HG03558 (cell line): Measurements from ENCODE around the gene SVOPL.

Experiments used
- ATAC-seq: cut with Tn5 transposase; IDR thresholded peaks from one replicate; pipeline ENCODE4 v1.9.1; 2021; ENCODE audit warnings: moderate number of reproducible peaks; ENCODE audit not compliant: unreplicated experiment; ENCODE audit errors: extremely low read depth

The SVOPL gene

DNA sequence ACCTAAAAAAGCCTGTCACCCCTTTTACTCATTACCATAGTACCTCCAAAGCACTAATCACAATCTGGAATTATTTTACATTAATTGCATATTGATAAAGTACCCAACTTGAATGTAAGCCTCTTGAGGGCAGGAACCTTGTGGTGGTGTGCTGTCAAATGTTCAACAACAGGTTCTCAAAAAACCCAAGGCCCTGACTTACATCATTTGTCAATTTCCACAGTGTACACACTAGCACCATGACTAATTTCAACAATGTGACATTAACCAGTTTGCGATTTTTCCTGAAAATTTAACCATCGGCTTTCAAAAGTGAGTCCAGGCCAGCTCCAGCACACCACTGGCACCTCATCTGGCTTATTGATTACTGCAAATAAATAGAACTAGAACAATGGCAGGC lies 87.5 kb downstream of the SVOPL start:
- ATAC-seq, result no peak

DNA sequence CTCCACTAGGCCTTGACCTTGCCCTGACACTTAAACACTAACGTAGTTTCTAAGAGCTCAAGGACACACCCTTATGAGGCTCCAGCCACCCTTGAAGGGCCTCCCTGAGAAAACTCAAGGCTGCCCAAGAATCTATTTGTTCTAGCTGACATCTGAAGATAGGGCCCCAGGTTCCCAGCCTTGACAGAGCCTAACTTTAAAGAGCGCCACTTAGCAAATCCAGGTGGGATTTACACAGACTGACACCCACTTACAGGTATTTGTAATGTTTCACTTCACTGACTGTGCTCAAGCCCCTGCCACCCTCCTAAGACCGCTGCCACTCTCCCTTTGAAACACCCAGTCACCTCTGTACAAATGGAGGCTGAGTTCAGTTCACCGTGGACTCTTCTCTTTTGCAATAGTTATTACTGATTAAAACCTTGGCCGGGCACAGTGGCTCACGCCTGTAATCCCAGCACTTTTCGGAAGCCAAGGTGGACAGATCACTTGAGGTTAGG lies 90.4 kb downstream of the SVOPL start:
- ATAC-seq, result no peak

DNA sequence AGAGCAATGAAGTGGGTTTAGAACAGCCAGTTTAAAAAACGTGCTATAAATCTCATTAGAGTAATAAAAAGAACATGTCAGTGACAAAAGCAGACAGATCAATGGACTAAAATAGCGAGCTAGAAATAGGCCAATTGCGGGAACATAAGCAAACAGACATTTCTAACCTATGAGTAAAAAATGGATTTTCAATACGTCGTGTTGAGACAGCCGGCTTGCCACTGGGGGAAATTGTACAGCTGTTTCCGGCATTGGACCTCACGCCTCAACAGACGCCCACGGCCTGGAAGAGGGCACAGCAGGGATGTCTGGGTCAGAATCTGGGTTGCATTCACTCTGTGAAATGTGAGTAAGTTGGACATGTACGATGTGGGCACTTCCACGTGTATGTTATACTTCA lies 92.9 kb downstream of the SVOPL start:
- no peak for ATAC-seq

GRCh38 chr7:138607216-138608126 lies 93.7 kb downstream of the SVOPL start:
- no peak for ATAC-seq

GRCh38 chr7:138606236-138606635 lies 94.9 kb downstream of the SVOPL start:
- no peak for ATAC-seq

GRCh38 chr7:138603549-138604318 lies 97.4 kb downstream of the SVOPL start:
- no peak for ATAC-seq

GRCh38 chr7:138602451-138602850 lies 98.7 kb downstream of the SVOPL start:
- ATAC-seq, result no peak

GRCh38 chr7:138595454-138595853 lies 105.7 kb downstream of the SVOPL start:
- no peak for ATAC-seq

DNA sequence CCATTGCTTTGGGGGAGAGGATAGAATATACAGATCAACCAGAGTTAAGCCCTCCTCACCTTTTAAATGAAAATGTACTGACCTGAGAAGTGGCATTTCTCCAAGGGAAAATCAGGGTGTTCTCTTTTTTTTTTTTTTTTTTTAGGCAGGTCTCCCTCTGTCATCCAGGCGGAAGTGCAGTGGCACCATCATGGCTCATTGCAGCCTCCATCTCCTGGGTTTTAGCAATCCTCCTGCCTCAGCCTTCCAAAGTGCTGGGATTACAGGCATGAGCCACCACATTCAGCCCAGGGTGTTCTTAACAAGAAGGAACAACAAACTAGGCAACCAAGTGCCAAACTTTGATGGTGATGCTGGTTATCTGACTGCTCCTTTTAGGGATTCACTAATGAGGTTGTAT lies 111.0 kb downstream of the SVOPL start:
- ATAC-seq, result no peak

DNA sequence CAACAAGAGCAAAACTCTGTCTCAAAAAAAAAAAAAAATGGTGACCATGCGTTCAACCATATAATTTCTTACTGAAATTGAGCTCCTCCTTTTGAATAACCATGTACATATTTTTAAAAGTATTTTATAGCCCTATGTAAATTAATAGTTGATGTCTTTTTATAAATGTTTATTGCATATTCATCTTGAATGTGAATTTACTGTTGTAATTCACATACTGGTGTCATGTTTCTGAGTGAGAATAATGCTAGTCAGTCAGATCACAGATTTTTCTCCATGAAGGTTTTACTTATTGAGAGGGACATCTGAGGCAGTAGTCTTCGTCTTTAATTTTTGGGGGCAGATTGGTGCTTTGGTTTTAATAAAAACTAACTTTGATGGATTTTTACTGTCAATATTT lies 112.2 kb downstream of the SVOPL start:
- ATAC-seq, result no peak

DNA sequence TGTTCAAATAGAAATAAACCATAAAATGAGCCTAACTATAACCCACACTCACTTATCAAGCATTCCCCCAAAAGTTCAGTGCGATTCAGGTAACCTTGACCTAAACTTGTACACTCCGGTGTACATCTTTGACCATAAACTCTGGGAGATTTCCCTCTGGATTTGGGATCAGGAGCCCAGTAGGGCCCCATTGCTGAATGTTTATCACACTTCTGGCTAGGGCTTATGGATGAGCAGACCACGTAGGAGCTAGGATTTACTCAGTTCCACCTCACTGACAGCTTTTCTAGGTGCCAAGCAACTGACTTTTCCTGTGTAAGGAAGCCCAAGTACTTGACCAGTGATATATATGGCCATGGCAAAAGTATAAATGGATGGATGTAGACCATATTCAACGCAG lies 113.7 kb downstream of the SVOPL start:
- ATAC-seq, result no peak

DNA sequence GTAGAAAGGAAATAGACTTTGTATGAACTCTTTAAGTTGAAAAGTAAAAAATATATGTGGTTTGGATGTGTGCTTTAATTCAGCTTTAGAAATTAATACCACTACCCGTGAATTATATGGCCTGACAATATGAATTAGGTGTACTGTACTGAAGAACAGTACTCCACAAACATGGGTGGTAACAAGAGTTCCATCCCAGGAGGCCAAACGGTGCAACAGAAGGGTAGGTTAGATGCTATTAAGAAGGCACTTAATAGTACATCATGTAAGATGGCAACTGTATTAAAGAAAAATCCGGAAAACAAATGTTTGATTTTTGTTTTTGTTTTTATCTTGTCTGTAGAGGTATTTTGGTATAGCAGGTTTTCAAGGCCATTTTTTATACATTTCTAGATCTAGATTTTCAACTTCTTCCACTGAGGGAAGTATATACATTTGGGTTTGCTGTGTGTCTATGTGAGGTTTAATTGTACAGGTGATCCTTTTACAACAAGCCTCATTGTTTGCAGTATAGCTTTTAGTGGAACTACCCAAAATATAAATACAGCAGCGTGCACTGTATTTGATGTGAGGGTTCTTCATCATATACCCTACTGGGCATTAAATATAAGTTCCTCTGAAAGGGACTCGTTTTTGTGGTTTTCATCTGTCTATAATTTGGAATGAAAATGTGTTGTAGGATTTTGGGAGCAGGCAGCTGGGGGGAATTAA lies 115.7 kb downstream of the SVOPL start:
- no peak for ATAC-seq

DNA sequence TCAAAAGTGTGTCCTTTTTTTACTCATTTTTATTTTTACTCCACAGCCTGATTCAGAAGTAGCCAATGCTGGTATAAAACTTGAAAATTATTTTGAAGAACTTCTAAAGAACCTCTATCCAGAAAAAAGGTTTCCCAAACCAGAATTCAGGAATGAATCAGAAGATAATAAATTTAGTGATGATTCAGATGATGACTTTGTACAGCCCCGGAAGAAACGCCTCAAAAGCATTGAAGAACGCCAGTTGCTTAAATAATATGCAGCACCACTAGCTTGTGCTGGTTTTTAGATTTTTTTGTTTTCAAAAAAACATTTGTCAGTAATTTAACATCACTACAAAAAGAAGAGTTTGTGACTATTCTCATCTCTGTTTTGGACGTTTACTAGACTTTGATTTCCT lies 116.5 kb downstream of the SVOPL start:
- ATAC-seq, result no peak

GRCh38 chr7:138584283-138584682 lies 116.9 kb downstream of the SVOPL start:
- ATAC-seq, result no peak

GRCh38 chr7:138581065-138581464 lies 120.1 kb downstream of the SVOPL start:
- ATAC-seq, result no peak

DNA sequence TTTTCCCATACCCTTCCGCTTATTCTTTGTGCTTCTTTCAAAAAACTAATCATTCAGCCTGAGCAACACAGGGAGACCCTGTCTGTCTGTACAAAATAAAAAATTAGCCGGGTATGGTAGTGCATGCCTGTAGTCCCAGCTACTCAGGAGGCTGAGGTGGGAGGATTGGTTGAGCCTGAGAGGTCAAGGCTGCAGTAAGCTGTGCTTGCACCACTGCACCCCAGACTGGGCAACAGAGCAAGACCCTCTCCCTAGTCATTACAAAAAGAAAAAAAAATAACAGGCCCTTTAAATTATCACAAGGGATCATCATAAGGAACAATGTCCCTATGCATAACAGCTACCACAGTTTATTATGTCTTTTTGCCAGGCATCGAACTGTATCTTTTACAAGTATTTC lies 121.5 kb downstream of the SVOPL start:
- ATAC-seq, result no peak

DNA sequence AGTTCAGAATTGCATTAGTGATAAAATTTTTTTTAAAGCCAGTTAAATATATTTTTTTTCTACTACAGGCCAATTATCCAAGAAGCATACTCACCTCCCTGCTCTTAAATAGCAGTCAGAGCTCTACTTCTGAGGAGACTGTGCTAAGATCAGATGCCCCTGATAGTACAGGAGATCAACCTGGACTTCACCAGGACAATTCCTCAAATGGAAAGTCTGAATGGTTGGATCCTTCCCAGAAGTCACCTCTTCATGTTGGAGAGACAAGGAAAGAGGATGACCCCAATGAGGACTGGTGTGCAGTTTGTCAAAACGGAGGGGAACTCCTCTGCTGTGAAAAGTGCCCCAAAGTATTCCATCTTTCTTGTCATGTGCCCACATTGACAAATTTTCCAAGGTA lies 122.0 kb downstream of the SVOPL start:
- ATAC-seq, result no peak

- no peak for ATAC-seq
These were observed 125.2 kb downstream of the SVOPL start for GRCh38 chr7:138575897-138576428.

GRCh38 chr7:138573741-138574140 lies 127.4 kb downstream of the SVOPL start:
- no peak for ATAC-seq

DNA sequence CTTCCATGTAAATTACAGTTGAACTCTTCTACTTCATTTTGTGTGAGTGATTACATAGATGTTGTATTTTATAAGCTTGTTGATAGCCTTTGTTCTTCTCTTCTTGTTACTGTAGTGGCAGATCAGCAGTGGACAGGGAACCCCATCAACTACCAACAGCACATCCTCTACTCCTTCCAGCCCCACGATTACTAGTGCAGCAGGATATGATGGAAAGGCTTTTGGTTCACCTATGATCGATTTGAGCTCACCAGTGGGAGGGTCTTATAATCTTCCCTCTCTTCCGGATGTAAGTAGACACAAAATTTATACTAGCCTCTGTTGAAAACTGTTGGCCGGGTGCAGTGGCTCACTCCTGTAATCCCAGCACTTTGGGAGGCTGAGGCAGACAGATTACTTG lies 130.4 kb downstream of the SVOPL start:
- ATAC-seq, result no peak
